HEK293T (cell line): Measurements from ENCODE around the gene MIEN1.

Experiments
- BHLHE40 ChIP-seq: fragments of 450-650 bp; IDR thresholded peaks from 2 replicates; pipeline ENCODE4 v1.6.1; 2016; ENCODE audit warnings: mild to moderate bottlenecking, moderate library complexity, borderline replicate concordance
- FOXM1 ChIP-seq: fragments of 450-650 bp; IDR thresholded peaks from 2 replicates; pipeline ENCODE4 v1.6.1; 2017; ENCODE audit warnings: mild to moderate bottlenecking, borderline replicate concordance
- L3MBTL2 ChIP-seq: fragments of 450-650 bp; conservative IDR thresholded peaks from 2 replicates; pipeline ENCODE4 v1.6.1; 2016; ENCODE audit warnings: mild to moderate bottlenecking
- LEF1 ChIP-seq: fragments of 450-650 bp; IDR thresholded peaks from 2 replicates; pipeline ENCODE4 v1.6.1; 2017; ENCODE audit warnings: mild to moderate bottlenecking, borderline replicate concordance
- SP1 ChIP-seq: fragments of 450-650 bp; IDR thresholded peaks from 2 replicates; pipeline ENCODE4 v1.6.1; 2017
- SUZ12 ChIP-seq: fragments of 450-650 bp; IDR thresholded peaks from 2 replicates; pipeline ENCODE4 v1.6.1; 2016; ENCODE audit warnings: mild to moderate bottlenecking
- TARDBP ChIP-seq: fragments of 450-650 bp; IDR thresholded peaks from 2 replicates; pipeline ENCODE4 v1.6.1; 2016

- TF ChIP-seq SUZ12 (no peak), L3MBTL2 (no peak), BHLHE40 (no peak), SP1 (no peak), FOXM1 (no peak), TARDBP (no peak), LEF1 (no peak)
These were observed 24.7 kb upstream of the MIEN1 start for GRCh38 chr17:39754958-39755553.
